K562 (cell line): ENCODE data around the gene ZNF48. TPM values are rescaled to one million over a fixed set of nuclear protein-coding genes. Genes with fewer than 3 reads are reported as not detected.
A peak's percentile ranks its signal among the peaks of the same experiment; 100 is the strongest.

Experiments used
- BACH1 ChIP-seq: fragments of 200-800 bp; sonication (Bioruptor generic); IDR thresholded peaks from 2 replicates; pipeline ENCODE4 v1.6.1; 2016; ENCODE audit warnings: missing genetic modification characterization, missing compliant biosample characterization
- CCAR2 ChIP-seq: fragments of 200-400 bp; formaldehyde crosslinking; IDR thresholded peaks from 2 replicates; pipeline ENCODE4 v1.6.1; 2017; ENCODE audit warnings: mild to moderate bottlenecking, low read depth, low read length
- GTF2E2 ChIP-seq: fragments of 200-800 bp; sonication (Bioruptor generic); IDR thresholded peaks from 2 replicates; pipeline ENCODE4 v1.6.1; 2016; ENCODE audit warnings: missing genetic modification characterization, missing compliant biosample characterization
- HNRNPL ChIP-seq: fragments of 200-400 bp; formaldehyde crosslinking; IDR thresholded peaks from 2 replicates; pipeline ENCODE4 v1.6.1; 2017; ENCODE audit warnings: low read depth, mild to moderate bottlenecking, low read length
- MITF ChIP-seq: IDR thresholded peaks from 2 replicates; pipeline ENCODE4 v1.6.1; 2014; ENCODE audit warnings: antibody characterized with exemption
- SIX5 ChIP-seq, 2 experiments: IDR thresholded peaks; 2 replicates each; pipeline ENCODE4 v1.6.1; 2011; ENCODE audit warnings: low read length in 2 of 2, borderline replicate concordance in 1 of 2, low read depth in 1 of 2, mild to moderate bottlenecking in 1 of 2, moderate library complexity in 1 of 2; ENCODE audit not compliant: insufficient read depth in 1 of 2
- SRSF7 ChIP-seq: fragments of 200-400 bp; formaldehyde crosslinking; optimal IDR thresholded peaks from 2 replicates; pipeline ENCODE3; 2017; ENCODE audit warnings: mild to moderate bottlenecking, low read depth, low read length
- ZC3H8 ChIP-seq: fragments of 450-650 bp; IDR thresholded peaks from 2 replicates; pipeline ENCODE4 v1.6.1; 2017
- ZNF253 ChIP-seq: fragments of 250-450 bp; sonication (Bioruptor Pico); conservative IDR thresholded peaks from 2 replicates; pipeline ENCODE4 v1.6.1; 2021; ENCODE audit warnings: mild to moderate bottlenecking
- ZNF583 ChIP-seq: fragments of 250-450 bp; sonication (Bioruptor Pico); IDR thresholded peaks from 2 replicates; pipeline ENCODE4 v1.4.0; 2020
- polyA plus RNA-seq, 8 experiments: library from polyadenylated mRNA; depleted of rRNA in 4 of 8; stranded (reverse) in 5 of 8; unstranded in 3 of 8; fragments of >200 nt; fragmentation: Nextera tagmentation in 2 of 8; fragmentation: Illumina TruSeq in 1 of 8; extraction: Ambion mirVana in 2 of 8; extraction: Trizol in 1 of 8; gene quantifications; 2 replicates each; pipeline versions ENCODE4 v1.2.1 to v1.2.3, GENCODE V29; 2011 to 2014; ENCODE audit warnings: inconsistent platforms in 1 of 8, missing spikeins in 1 of 8
- total RNA-seq, 7 experiments: library from RNA; depleted of rRNA in 6 of 7; stranded (reverse); fragments of >200 nt in 6 of 7; fragmentation: Illumina TruSeq in 2 of 7; extraction: Trizol in 2 of 7; gene quantifications; 2 replicates each; pipeline versions ENCODE4 v1.2.1 to v1.2.3, GENCODE V29; 2011 to 2021; ENCODE audit warnings: low replicate concordance in 1 of 7
- TF ChIP-seq, protein P1 (sequence below): sonication (generic); formaldehyde crosslinking; IDR thresholded peaks from 2 replicates; pipeline ENCODE4 v1.8.1; 2023; ENCODE audit warnings: mild to moderate bottlenecking, missing genetic modification reagents, moderate library complexity
- TF ChIP-seq, protein P2 (sequence below): sonication (generic); formaldehyde crosslinking; IDR thresholded peaks from 2 replicates; pipeline ENCODE4 v1.8.0; 2022; ENCODE audit warnings: missing genetic modification reagents, mild to moderate bottlenecking, moderate library complexity, borderline replicate concordance
- TF ChIP-seq, protein P3 (sequence below), 2 experiments: fragments of 450-650 bp in 1 of 2; sonication (generic) in 1 of 2; formaldehyde crosslinking in 1 of 2; IDR thresholded peaks; 2 replicates each; pipeline versions ENCODE4 v1.7.1 to v1.9.0; 2016 to 2022; ENCODE audit warnings: inconsistent platforms in 1 of 2, mild to moderate bottlenecking in 1 of 2, missing genetic modification reagents in 1 of 2

The ZNF48 gene
- total and polyA plus RNA-seq, 9 of the 15 experiments (the other 6 are each of a cell fraction or from before 2014, with no cell fraction given): 0.38 to 11.6 (median 4.7) TPM

- TF ChIP-seq ZC3H8: no peak
- TF ChIP-seq, protein P1, sequence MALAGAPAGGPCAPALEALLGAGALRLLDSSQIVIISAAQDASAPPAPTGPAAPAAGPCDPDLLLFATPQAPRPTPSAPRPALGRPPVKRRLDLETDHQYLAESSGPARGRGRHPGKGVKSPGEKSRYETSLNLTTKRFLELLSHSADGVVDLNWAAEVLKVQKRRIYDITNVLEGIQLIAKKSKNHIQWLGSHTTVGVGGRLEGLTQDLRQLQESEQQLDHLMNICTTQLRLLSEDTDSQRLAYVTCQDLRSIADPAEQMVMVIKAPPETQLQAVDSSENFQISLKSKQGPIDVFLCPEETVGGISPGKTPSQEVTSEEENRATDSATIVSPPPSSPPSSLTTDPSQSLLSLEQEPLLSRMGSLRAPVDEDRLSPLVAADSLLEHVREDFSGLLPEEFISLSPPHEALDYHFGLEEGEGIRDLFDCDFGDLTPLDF (CRISPR knock-in tag): no peak
- TF ChIP-seq MITF: no peak
- TF ChIP-seq, protein P2, sequence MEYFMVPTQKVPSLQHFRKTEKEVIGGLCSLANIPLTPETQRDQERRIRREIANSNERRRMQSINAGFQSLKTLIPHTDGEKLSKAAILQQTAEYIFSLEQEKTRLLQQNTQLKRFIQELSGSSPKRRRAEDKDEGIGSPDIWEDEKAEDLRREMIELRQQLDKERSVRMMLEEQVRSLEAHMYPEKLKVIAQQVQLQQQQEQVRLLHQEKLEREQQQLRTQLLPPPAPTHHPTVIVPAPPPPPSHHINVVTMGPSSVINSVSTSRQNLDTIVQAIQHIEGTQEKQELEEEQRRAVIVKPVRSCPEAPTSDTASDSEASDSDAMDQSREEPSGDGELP (CRISPR knock-in tag): no peak
- no peak for TF ChIP-seq GTF2E2 (tag)
- no peak for TF ChIP-seq CCAR2
- no peak for TF ChIP-seq SIX5 (IDR thresholded peaks at IDR 0.05; ENCODE audit: borderline replicate concordance in 1 of 2, insufficient read depth in 1 of 2, low read depth in 1 of 2, low read length in 2 of 2)
- TF ChIP-seq ZNF583 (CRISPR knock-in tag): peak; percentile 25; the same call in 1 of the 2 replicates
- TF ChIP-seq SRSF7: no peak
- no peak for TF ChIP-seq ZNF253 (CRISPR knock-in tag)
- TF ChIP-seq, protein P3, sequence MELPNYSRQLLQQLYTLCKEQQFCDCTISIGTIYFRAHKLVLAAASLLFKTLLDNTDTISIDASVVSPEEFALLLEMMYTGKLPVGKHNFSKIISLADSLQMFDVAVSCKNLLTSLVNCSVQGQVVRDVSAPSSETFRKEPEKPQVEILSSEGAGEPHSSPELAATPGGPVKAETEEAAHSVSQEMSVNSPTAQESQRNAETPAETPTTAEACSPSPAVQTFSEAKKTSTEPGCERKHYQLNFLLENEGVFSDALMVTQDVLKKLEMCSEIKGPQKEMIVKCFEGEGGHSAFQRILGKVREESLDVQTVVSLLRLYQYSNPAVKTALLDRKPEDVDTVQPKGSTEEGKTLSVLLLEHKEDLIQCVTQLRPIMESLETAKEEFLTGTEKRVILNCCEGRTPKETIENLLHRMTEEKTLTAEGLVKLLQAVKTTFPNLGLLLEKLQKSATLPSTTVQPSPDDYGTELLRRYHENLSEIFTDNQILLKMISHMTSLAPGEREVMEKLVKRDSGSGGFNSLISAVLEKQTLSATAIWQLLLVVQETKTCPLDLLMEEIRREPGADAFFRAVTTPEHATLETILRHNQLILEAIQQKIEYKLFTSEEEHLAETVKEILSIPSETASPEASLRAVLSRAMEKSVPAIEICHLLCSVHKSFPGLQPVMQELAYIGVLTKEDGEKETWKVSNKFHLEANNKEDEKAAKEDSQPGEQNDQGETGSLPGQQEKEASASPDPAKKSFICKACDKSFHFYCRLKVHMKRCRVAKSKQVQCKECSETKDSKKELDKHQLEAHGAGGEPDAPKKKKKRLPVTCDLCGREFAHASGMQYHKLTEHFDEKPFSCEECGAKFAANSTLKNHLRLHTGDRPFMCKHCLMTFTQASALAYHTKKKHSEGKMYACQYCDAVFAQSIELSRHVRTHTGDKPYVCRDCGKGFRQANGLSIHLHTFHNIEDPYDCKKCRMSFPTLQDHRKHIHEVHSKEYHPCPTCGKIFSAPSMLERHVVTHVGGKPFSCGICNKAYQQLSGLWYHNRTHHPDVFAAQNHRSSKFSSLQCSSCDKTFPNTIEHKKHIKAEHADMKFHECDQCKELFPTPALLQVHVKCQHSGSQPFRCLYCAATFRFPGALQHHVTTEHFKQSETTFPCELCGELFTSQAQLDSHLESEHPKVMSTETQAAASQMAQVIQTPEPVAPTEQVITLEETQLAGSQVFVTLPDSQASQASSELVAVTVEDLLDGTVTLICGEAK (IDR thresholded peaks at IDR 0.05): 0 out of 2 replicates have a peak, but pooled peaks have one; percentile 46
- TF ChIP-seq, protein P3 (CRISPR knock-in tag; IDR thresholded peaks at IDR 0.05): no peak
- TF ChIP-seq HNRNPL: no peak
- no peak for TF ChIP-seq BACH1 (tag)
These were observed 35.3 kb downstream of the ZNF48 start (continued) for GRCh38 chr16:30430428-30430970.
